ENCODE results near the gene KLHL30.
"Not testable (repeated sequence)": the region's sequence is repeated elsewhere in the genome, so short reads cannot be mapped to it uniquely, and the experiment has no call there.

KLHL30 gene

DNA sequence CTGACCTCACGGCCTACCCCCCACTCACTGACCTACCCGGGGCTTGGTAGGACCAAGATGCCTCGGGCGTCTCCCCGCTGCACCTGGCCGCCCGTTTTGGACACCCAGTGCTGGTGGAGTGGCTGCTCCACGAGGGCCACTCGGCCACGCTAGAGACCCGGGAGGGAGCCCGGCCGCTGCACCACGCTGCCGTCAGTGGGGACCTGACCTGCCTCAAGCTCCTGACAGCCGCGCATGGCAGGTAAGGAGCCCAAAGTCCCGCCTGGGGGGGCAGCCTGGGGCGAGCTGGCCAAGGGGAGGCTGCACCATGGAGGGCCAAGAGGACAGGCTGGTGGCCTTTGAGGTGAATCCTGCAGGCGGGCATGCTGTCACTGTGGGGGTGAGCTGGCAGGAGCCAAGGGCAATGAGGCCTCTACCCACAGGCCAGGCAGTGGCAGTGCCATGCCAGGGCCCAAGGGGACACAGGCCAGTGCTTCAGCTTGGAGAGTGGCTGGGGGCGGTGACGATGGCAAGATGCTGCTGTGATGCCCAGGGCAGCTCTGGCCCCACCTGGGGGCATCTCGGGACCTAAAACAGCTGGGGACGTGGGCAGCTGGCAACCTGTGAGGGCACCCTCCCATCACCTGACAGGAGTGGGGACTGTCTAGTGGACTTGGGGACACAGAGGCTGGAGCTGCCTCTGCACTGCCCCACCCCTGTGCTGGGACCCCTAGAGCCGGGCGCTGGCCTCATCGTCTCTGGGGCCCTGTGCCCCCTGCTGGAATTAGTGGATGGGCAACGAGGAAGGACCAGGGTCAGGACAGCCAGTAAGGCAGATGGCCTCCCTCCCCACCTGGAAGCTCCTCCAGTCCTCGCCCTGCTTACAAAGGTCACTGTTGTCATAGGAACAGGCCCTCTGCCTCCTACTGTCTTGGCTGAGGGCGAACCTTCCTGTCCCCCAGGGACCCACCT, 36.3 kb upstream of the KLHL30 start:
- no peak for DNase-seq

DNA sequence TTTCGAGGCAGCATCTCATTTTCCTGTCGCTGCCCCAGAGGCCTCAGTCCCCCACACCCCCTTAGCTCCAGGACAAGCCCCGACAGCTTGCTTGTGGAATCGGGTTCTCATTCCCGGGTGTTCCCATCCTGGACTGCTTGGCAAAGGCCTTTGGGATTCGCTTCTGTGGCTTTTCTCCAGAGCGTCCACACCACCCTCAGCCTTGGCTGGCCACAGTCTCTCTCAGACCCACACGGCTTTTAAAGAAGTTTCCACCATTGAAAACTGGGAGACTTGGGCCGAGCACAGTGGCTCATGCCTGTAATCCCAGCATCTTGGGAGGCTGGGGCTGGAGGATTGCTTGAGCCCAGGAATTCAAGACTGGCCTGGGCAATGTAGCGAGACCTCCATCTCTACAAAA, 35.6 kb upstream of the KLHL30 start:
- DNase-seq = no peak

DNA sequence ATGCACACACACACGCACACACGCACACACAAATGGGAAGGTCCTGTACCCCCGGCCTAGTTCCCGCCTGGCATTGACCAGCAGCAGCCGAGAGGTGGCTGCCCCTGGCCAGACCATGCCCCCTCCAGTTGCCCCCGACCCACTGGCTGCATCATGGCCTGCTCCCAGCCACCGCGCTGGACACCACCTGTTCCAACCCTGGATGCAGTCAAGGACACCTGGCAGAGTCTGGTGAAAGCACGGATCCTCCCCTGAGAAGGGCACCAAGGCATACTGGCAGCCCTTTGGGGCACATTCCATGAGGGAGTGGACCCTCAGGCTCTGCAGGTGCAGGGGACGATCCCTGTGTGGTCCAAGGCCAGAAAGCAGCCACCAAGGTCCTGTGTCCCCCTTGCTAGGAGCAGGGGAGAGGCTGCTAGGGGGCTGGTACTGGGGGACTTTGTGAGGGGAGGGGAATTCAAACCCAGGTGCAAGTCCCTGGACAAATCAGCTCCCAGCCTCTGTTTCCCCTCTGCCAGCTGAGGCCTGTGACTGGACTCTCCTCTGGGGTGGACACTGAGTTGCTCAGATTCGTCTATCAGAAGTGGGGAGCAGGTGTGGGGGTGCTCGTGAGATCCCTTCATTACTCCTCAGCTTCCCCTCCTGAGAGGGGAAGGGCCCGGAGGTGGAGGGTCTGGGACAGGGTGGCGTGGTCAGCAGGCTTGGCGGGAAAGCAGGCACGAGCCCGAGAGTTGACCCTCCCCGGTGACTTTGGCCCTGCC, 34.8 kb upstream of the KLHL30 start:
- DNase-seq = no peak

DNA sequence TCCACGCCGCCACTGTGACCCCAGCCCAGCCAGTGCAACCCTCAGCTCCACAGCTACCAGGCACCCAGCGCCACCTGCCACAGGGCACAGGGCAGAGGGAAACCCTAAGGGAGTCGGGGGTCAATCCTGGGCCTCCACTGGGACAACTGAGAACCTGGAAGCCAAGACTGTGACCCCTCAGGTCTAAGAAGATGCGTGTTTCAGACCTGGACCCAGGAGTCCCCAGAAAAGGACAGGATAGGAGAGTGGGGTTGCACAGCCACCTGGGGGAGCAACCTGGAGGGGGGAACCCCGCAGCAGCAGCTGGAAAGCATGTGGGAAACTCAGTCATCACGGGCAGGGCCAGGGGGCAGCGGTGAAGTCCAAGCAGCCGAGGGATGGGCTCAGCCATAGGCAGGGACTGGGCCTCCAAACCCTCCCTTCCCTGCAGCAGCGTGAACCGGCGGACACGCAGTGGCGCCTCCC, 34.2 kb upstream of the KLHL30 start:
- no peak for DNase-seq

DNA sequence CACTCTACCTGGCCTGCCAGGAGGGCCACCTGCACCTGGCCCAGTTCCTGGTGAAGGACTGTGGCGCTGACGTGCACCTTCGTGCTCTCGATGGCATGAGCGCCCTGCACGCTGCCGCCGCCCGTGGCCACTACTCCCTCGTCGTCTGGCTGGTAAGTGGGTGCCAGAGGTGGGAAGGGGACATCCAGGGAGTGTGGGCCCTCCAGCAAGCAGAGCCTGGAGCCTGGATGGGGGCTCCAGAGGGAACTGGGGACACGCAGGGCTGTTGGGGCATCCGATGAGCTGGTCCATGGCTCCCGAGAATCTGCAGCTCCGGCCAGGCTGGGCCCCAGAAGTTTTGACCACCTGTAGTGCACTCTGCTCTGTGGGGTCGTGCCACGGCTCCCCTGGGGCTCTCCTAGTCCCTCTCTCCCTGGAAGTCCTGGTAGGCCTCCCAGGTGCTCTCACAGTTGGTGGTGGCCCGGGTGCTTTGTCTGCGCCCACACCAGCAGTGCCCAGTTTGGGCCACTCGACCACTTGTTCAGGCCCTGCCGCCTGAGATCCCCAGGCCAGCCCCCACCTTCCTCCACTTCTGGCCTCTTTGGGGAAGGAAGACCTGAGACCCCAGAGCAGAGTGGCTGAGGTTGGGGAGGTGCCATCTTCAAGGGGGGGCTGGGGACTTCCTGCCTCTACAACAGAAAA, 33.6 kb upstream of the KLHL30 start:
- no peak for DNase-seq

DNA sequence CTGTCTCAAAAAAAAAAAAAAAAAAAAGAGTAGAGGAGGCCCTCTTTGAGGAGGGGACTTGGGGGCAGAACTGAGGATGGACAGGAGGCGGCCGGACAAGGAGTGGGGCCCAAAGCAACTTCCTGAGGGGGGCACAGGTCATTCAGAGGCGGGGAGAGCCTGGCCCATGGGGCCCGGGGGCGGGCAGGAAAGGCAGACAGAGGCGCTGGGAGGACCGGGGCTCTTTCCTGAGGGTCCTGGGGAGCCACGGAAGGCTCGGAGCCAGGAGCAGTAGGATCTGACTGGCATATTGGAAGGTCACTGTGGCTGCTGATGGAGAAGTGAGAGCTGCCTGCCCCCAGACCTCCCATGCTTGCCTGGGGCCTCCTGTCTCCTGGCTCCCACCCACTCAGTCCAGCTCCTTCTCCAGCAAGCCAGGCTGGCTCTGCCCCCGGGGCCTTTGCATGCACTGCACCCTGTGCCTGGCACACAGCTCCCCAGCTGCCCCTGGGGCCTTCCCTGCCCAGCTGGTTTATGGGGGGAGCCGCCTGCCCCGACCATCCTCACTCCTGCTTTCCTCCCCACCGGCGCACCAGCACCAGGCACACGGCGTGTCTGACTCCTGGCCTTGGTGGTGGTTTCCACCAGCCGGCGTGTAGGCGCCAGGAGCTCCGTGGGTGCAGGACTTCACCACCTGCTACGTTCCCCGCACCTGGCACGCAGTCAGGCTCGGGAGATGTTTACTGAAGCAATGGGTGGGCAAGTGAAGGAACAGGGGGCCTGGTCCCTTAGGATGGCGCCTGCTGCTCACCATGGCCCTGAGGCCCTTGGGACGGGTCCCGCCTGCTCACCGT, 32.7 kb upstream of the KLHL30 start:
- no peak for DNase-seq

DNA sequence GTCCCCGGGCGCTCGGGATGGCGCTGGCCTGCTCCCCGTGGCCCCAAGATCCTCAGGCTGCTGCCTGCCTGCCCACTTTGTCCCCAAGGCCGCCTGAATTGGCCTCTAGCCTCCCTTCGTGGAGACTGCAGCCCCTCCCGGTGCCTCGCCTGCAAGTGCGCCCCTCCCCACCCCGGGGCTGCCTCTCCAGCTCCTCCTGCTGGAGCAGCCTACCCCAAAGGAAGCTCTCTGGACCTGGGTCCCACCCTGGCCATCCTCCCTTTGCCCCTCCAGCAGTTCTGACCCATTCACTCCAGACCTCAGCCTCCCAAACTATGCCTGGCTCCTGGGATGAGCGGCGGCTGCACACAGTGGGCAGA, 32.1 kb upstream of the KLHL30 start:
- DNase-seq = no peak

DNA sequence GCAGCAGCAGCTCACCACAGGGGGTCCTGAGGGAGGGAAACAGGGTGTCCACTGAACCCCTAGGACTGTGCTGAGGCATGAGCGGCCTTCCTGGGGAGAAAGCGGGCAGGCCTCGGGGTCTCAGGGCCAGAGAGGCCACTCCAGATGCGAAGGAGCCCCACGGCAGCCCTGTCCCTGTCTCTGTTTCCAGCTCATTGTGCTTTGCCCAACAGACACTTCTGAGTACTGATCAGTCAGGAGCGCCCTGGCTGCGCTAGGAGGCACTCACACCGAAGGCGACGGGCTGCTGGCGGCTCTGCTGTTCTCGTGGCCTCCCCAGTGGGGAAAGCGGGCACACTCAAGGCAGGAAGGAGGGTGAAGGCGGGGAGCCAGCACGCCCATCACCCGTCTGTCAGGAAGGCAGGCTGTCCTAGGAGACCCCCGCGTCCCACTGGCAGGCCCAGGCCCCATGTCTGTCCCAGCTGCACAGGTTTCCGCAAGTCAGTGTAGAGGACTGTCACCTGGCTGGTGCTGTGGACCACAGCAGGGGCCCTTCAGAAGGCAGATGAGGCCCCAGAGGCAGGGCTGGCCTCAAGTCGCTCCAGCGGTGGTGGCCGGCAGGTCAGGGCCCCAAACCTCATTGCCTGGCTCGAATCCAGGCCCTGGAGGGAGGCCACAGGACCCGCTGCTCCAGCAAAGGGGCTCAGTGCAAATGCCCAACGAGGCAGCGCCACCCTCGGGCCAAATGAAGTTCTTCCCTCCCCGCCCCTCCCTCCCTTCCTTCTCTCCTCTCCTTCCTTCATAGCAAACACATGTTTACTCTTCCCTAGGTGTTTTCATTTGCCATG, 31.6 kb upstream of the KLHL30 start:
- no peak for DNase-seq

DNA sequence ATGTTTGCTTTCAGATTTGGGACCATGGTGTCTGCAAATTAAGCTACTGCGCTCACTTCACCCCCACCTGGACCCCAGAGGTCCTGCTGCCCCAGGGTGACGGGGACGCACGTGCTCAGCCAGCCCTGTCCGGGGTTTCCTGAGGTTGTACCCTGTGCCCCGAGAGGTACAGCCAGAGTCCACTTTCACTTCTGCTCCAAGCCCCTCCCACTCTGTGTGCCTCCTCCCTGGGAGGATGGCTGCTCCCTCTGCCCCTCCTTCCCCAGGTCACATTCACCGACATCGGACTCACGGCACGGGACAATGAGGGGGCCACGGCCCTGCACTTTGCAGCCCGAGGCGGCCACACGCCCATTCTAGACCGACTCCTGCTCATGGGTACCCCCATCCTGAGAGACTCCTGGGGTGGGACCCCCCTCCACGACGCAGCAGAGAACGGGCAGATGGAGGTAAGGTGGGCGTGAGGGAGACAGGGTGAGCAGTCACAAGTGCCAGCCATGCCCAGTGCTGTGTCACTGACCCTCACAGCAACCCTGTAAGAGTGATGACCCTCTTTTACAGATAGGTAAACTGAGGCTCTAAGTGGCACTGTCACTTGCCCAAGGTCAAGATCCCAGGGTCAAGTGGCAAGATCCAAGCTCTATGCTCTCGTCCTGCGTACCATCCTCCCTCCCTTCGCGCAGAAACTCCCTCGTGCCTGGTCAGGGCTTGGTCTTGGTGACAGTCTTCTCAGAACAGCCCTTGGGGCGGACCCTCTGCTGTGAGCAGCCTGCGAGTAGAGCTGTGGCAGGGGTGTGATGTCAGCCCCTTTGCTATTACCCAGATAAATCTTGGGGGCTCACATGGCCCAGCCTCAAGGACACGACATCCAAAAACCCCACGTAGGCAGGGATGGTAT, 30.7 kb upstream of the KLHL30 start:
- no peak for DNase-seq

DNA sequence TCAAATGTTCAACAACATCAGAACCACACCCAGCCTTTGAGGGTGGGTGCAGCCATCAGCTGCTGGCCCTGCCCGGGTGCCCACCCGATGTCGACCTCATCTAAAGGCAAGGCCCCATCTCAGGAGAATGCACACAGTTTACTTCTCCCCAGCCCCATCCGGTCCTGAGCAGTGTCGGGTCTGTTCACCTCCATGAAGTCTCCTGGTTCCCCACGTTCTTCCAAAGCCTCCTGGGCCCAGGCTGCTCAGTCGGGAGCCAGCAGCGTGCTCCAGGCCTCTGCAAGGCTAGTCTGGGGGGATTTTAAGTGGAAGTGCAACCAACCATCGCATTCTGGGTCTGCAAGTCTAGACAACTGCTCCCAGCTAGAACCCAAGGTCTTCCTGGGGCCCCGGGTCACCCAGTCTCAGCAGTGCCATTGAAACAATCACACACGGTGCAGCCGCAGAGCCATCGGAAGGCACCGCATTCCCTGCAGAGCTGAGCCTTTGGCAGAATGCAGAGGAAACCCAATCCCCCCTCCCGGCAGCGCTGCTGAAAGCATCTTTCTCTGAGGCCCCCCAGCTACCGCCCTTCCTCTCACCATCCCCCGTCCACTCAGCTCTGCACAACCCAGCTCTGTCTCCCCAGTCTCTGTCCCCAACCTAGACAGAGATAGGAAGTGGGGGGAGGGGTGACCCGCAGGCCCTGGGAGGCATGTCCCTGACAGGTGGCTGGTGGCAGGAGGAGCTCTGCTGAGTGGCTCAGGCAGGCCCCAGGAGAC, 29.9 kb upstream of the KLHL30 start:
- no peak for DNase-seq

DNA sequence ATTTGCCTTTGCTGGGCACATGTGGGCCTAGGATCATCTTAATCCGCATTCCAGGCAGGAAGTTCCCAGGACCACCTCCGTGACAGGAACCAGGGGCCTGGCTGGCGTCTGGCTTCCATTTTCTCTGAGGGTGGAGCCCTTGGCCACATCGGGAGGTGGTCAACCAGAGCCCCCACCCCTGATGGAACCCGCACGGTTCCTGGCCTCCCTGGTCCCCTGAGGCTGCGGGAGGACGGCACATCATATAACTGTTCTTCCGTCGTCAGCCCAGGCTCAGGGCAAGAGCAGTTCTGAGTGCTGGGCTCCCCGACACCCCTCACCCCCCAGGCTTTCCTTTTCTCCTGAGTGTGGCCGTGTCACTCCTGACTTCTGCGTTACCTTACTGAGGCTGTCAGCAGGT, 24.9 kb upstream of the KLHL30 start:
- DNase-seq = no peak

DNA sequence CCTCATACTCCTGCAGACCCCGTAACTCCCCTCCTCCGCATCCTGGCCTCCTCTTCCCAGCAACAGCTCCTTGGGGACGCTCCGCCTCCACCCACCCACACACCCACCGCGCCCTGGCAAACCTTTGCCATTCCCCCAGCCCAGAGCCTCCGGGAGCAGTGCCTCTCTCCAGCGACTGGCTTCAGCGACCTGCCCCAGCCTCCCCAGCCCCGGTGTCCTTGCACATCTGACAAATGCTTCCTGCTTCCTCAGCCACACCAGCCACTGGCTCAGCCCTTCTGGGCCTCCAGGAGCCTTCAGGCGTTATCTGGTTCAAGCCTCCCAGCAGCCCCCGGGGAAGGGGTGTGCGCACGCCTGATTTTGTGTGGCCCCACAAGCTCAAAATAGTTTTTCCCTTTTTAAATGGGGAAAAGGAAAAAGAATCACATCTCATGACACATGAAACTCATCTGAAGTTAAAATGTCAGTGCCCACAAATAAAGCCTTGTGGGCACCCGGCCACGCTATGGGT, 24.1 kb upstream of the KLHL30 start:
- DNase-seq = no peak

DNA sequence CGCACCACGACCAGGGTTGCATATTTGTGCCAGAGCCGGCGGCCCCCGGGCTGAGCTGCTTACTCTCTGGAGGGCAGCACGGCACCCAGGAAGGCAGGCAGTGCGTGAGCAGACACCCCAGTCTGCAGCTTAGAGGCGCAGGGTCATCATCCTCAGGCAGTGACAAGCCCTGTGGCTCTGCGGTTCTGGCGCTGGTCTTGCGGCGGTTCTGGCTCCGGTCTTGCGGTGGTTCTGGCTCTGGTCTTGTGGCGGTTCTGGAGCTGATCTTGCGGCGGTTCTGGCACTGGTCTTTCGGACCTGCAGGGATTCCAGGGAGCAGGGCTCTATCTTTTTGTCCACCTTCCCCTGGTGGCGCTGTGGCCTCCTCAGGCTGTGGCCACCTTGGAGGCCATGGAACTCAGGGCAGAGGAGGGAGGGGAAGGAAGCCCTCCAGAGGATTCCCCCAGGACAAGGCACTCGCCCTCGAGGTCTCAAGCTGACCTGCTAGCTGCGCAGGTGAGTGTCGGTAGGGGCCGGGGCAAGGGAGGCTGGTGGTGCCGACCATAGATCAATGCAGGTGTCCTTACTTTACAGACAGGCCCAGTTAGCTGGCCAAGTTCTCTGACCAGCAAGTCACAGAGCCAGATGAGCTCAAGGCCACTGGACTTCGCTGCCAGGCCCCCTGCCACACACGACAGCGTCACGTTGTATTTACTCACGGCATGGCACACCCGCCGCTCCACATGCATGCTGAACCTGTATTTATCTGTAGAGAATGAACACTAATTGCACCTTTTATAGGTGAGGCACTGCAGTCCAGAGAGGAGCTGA, 23.4 kb upstream of the KLHL30 start:
- DNase-seq = no peak

DNA sequence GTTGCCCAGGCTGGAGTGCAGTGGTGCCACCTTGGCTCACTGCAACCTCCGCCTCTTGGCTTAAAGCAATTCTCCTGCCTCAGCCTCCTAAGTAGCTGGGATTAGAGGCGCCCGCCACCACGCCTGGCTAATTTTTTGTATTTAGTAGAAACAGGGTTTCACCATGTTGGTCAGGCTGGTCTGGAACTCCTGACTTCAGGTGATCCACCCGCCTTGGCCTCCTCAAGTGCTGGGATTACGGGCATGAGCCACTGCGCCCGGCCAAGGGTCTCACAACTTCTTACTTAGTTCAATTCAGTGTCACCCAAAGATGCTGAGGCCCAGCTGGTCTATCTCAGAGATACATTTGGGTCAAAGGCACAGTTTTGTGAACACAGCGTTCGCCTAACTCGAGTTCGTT, 22.8 kb upstream of the KLHL30 start:
- not testable (repeated sequence) for DNase-seq

DNA sequence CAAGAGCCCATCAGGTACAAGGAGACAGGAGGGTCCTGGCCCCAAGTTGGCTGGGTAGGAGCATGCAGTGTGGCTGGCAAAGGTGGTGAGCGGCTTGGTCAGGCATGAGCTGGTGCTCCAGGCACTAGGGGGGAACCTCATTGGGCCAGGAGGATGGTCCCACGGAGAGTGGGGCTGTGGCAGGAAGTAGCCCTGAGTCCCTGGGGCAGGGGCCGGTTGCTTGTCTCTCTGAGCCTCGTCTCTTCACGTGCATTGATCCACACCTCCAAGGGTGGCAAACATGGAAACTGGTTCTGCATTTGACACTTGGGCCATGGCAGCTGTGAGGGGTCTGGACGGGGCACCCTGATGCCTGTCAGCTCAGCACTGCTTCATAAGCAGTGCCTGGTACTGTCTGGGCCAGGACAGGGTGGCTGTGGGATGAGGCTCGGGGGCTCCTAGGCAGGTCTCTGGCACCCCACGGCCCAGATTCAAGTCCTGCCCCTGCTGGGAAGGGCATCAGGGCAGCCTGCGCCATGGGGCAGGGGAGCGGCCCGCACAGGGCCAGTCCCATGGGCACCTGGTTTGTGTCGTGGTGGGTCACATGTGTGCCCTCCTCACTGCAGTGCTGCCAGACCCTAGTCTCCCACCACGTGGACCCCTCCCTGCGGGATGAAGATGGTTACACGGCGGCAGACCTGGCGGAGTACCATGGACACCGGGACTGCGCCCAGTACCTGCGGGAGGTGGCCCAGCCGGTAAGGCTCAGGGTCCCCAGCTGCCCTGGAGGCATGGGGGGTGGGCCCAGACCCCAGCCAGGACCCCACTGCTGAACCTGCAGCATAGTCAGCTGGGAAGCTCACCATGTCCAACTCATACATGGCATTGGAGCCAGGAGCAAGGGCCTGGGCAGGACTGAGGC, 21.9 kb upstream of the KLHL30 start:
- no peak for DNase-seq

DNA sequence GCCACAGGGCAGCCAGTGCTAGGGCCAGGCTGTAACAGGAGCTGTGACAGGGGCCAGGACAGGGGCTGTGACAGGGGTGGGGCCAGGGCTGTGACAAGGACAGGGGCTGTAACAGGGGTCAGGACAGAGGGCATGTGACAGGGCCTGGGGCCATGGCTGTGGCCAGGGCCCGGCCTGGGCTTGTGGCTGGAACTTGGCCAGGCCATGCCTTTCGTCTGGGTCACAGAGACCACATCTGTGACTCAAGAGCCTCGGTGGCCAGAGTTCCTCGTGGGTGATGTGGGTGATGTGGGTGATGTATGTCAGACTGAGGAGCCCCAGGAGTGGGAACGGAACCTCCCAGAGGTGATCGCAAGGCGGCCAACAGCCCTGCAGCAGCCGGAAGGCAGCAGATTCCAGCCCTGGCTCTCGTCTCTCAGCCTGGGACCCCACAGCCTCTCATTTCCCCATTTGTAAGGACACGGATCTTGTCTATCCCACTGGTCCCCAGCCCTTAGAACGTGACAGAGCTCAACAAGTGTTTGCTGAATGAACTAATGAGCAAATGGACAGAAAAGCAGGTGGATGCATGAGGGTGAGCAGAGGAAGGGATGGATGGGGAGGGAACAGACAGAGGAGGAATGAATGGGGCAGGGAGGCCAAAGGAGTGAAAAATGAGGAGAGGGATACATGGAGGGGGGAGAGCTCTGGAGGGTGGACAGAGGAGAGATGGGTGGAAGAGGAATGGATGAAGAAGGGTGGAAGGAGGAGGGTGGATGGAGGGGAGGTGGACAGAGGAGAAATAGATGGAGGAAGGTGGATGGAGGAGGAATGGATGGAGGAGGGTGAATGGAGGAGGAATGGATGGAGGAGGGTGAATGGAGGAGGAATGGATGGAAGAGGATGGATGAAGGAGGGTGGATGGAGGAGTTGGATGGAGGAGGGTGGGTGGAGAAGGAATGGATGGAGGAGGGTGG, 21.0 kb upstream of the KLHL30 start:
- DNase-seq = no peak

Measured in SW 1271 (cell line).